ENCODE data around the gene ZBTB42.

GRCh38 chr14:104824353-104824997 is 23.6 kb downstream of the ZBTB42 start:
- no peak for TF ChIP-seq CTCF (IDR thresholded peaks at IDR 0.05)
- TF ChIP-seq POLR2A (IDR thresholded peaks at IDR 0.05), result no peak
